ACHN (cell line): ENCODE measurements around the gene OR1F1.
"Not testable (repeated sequence)": the region's sequence is repeated elsewhere in the genome, so short reads cannot be mapped to it uniquely, and the experiment has no call there.

Experiments
- DNase-seq: peaks from one replicate; pipeline ENCODE4 v3.0.0-alpha.2; 2015
- in situ Hi-C: cut with HindIII; loops from 2 replicates; pipeline ENCODE4 v1.10.0; 2017; ENCODE audit warnings: low sequenced_read_pairs, low pct_ligation_motif_present, low pct_unique_long_range_greater_than_20kb

Gene OR1F1

GRCh38 chr16:3149630-3150345, 38.2 kb upstream of the OR1F1 start:
- DNase-seq: peak; percentile 39
- in situ Hi-C loops: no loop called here

- in situ Hi-C loops: no loop called here
- DNase-seq: peak; percentile 98
These were observed 37.4 kb upstream of the OR1F1 start for GRCh38 chr16:3150346-3151218.

GRCh38 chr16:3152027-3152276, 36.1 kb upstream of the OR1F1 start:
- in situ Hi-C loops: no loop called here
- no peak for DNase-seq

GRCh38 chr16:3152277-3152990, 35.6 kb upstream of the OR1F1 start:
- in situ Hi-C loops: no loop called here

GRCh38 chr16:3152991-3153368, 35.0 kb upstream of the OR1F1 start:
- in situ Hi-C loops: no loop called here
- no peak for DNase-seq

More at GRCh38 chr16:3152277-3152990, 35.6 kb upstream of the OR1F1 start:
- DNase-seq: peak; percentile 96

- no peak for DNase-seq
- in situ Hi-C loops: no loop called here
These were observed 32.8 kb upstream of the OR1F1 start for GRCh38 chr16:3155181-3155580.

- in situ Hi-C loops: no loop called here
- DNase-seq: no peak
These were observed 32.0 kb upstream of the OR1F1 start for GRCh38 chr16:3155972-3156371.

- peak; percentile 94 for DNase-seq
- in situ Hi-C loops: no loop called here
These were observed 30.6 kb upstream of the OR1F1 start for GRCh38 chr16:3157229-3158025.

- in situ Hi-C loops: no loop called here
- peak; percentile 46 for DNase-seq
These were observed 29.9 kb upstream of the OR1F1 start for GRCh38 chr16:3158026-3158509.

- peak; percentile 94 for DNase-seq
These were observed 29.3 kb upstream of the OR1F1 start for GRCh38 chr16:3158510-3159314.

GRCh38 chr16:3161235-3162018, 26.6 kb upstream of the OR1F1 start:
- no peak for DNase-seq
- in situ Hi-C loops: no loop called here

More at GRCh38 chr16:3158510-3159314, 29.3 kb upstream of the OR1F1 start:
- in situ Hi-C loops: no loop called here

- in situ Hi-C loops: no loop called here
- no peak for DNase-seq
These were observed 23.6 kb upstream of the OR1F1 start for GRCh38 chr16:3164121-3164991.

- DNase-seq: no peak
- in situ Hi-C loops: no loop called here
These were observed 22.7 kb upstream of the OR1F1 start for GRCh38 chr16:3165111-3165822.

GRCh38 chr16:3166505-3166886, 21.5 kb upstream of the OR1F1 start:
- in situ Hi-C loops: no loop called here
- no peak for DNase-seq

GRCh38 chr16:3168729-3169128, 19.3 kb upstream of the OR1F1 start:
- in situ Hi-C loops, DNase-seq: not testable (repeated sequence)
